Measurements from ENCODE around the gene FGD2. TPM values are rescaled to one million over a fixed set of nuclear protein-coding genes. Genes with fewer than 3 reads are reported as not detected.

FGD2 gene
- total and polyA plus RNA-seq, 2 donors (not counting 3 experiments of a cell fraction or from before 2014, with no cell fraction given) = not detected

DNA sequence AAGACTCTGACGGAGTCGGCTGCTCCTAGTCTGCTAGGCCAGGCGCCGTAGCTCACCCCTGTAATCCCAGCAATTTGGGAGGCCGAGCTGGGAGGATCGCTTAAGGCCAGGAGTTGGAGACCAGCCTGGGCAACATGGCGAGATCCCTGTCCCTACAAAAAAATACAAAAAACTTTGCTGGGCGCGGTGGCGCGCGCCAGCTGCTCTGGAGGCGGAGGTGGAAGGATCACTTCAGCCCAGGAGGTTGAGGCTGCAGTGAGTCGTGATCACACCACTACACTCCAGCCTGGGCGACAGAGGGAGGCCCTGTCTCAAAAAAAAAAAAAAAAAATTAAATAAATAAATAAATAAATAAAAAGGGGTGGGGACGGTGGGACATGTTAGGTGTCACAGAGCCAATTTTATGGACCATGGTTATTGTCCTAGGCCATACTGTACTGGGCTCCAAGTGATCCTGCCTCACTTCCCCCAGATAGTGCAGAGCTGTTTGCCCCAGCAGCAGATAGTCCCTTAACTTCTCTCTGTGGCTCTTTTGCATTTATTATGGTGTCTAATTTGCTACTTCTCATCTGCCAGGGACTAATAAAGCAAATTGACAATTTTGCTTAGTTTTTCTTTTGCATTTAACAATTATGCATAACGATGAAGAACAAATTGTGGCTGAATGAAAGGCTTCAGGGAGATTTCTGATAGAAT is 45.8 kb upstream of the FGD2 start:
- H3K4me3 ChIP-seq (replicated peaks in 1 of 3; ENCODE audit: insufficient read depth in 1 of 3, low read depth in 1 of 3, low read length in 3 of 3) = no peak overlapping the region
- ChIA-PET CTCF (interaction anchor here (2.8 kb wide), 1 partner anchor 58 kb away, joined by 8 read pairs; no protein-coding TSS in a partner anchor), POLR2A (interaction anchor here (0.7 kb wide), 1 partner anchor 25 kb away, joined by 3 read pairs; no protein-coding TSS in a partner anchor)
- H3K9ac ChIP-seq (replicated peaks; ENCODE audit: extremely low read depth, insufficient read depth, low read length) = no peak overlapping the region
- H4K20me1 ChIP-seq (replicated peaks; ENCODE audit: control insufficient read depth, extremely low read depth, insufficient read depth, low read length) = no peaks in the 10 kb centered on the region
- H3K4me2 ChIP-seq (ENCODE audit: insufficient read depth, low read length) = no peak overlapping the region
- DNase-seq (ENCODE audit: low read depth, low spot score) (no peak), FAIRE-seq (no peak)
- intact Hi-C loops (cut with micrococcal nuclease) = no loop called here
- H3K9me1 ChIP-seq (replicated peaks; ENCODE audit: control insufficient read depth, extremely low read depth, insufficient read depth, low read length) = no peaks in the 10 kb centered on the region
- dilution Hi-C loops (cut with MboI; ENCODE audit: extremely low pct_ligation_motif_present, low sequenced_read_pairs) = no loop called here
- TF ChIP-seq POLR2A (IDR thresholded peaks at IDR 0.05; ENCODE audit: low read depth, low read length) (no peak), MAX (IDR thresholded peaks at IDR 0.05; ENCODE audit: insufficient read depth, insufficient read length) (no peak), POLR2AphosphoS5 (IDR thresholded peaks at IDR 0.05; ENCODE audit: insufficient read depth, low read depth, low read length) (no peak), MYC (IDR thresholded peaks at IDR 0.05; ENCODE audit: low read depth, low read length) (no peak), CTCF (IDR thresholded peaks at IDR 0.05; ENCODE audit: extremely low read depth in 1 of 2, insufficient read depth in 1 of 2, low read depth in 1 of 2, low read length in 2 of 2) (no peak), JUN (IDR thresholded peaks at IDR 0.05; ENCODE audit: borderline replicate concordance, insufficient read depth, insufficient read length, low read depth) (no peak), FOS (IDR thresholded peaks at IDR 0.05; ENCODE audit: borderline replicate concordance, insufficient read depth, low read length) (no peak), EZH2 (IDR thresholded peaks at IDR 0.05; ENCODE audit: borderline replicate concordance, low read depth, low read length, severe bottlenecking) (no peak)
- H3K36me3 ChIP-seq (ENCODE audit: control insufficient read depth in 2 of 2, extremely low read depth in 1 of 2, insufficient read depth in 2 of 2, low read length in 2 of 2) = no peaks in the 10 kb centered on the region
- BruUV-seq (replicated peaks) = no TSS peak
- H3K4me1 ChIP-seq (ENCODE audit: control insufficient read depth, extremely low read depth, insufficient read depth, low read length) = peaks cover 3% of the 10 kb centered on the region
- no peaks in the 10 kb centered on the region for H3K79me2 ChIP-seq (ENCODE audit: control insufficient read depth, insufficient read depth, low read length)
- H3K27ac ChIP-seq (ENCODE audit: insufficient read depth, low read depth, low read length) = no peak overlapping the region
- no peak overlapping the region for H2AFZ ChIP-seq (ENCODE audit: low read depth, low read length)
- no peaks in the 10 kb centered on the region for H3K9me3 ChIP-seq (replicated peaks; ENCODE audit: control insufficient read depth, insufficient read depth, low read length)
- no peaks in the 10 kb centered on the region for H3K27me3 ChIP-seq (ENCODE audit: control insufficient read depth in 2 of 2, insufficient read depth in 2 of 2, low read length in 2 of 2)

All from endothelial cell of umbilical vein (primary cell).